Breast epithelium (tissue), 3 donors: ENCODE data around the gene AGPAT3.

Experiments
- POLR2A ChIP-seq: fragments of 450-650 bp; IDR thresholded peaks from one replicate; pipeline ENCODE4 v1.6.1; 2016; ENCODE audit warnings: antibody characterized with exemption, mild to moderate bottlenecking, moderate library complexity
- POLR2AphosphoS5 ChIP-seq, 3 donors: sonication (generic); formaldehyde crosslinking; IDR thresholded peaks; one replicate each; pipeline ENCODE4 v1.6.1; 2017; ENCODE audit warnings: antibody characterized with exemption in 3 of 3
- TF ChIP-seq, protein P1 (sequence below), 3 donors: fragments of 450-650 bp; IDR thresholded peaks; one replicate each; pipeline ENCODE4 v1.5.1; 2016 to 2017; ENCODE audit warnings: antibody characterized with exemption in 3 of 3, mild to moderate bottlenecking in 3 of 3, moderate library complexity in 3 of 3

DNA sequence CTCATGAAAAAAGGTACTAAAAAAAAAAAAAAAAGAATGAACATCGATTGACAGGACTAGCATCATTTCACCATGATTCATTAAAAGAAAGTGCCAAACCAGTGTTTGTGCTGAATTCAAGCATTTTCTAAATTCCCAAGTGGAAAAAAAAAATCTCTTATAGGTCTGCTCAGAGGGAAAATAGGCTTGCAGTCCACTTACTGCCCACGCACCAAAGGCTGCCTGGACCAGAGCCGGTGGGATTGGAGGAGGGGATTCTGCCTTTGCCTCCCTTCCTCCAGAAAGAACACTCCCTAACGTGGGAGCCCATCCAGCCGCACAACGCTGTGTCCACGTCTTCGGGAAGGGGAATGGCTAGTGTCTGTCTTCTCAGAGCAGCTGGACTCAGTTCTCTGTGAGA lies 141.6 kb downstream of the AGPAT3 start:
- TF ChIP-seq, protein P1, sequence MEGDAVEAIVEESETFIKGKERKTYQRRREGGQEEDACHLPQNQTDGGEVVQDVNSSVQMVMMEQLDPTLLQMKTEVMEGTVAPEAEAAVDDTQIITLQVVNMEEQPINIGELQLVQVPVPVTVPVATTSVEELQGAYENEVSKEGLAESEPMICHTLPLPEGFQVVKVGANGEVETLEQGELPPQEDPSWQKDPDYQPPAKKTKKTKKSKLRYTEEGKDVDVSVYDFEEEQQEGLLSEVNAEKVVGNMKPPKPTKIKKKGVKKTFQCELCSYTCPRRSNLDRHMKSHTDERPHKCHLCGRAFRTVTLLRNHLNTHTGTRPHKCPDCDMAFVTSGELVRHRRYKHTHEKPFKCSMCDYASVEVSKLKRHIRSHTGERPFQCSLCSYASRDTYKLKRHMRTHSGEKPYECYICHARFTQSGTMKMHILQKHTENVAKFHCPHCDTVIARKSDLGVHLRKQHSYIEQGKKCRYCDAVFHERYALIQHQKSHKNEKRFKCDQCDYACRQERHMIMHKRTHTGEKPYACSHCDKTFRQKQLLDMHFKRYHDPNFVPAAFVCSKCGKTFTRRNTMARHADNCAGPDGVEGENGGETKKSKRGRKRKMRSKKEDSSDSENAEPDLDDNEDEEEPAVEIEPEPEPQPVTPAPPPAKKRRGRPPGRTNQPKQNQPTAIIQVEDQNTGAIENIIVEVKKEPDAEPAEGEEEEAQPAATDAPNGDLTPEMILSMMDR (IDR thresholded peaks at IDR 0.05), result no peak
- TF ChIP-seq POLR2A, result no peak
- no peak for TF ChIP-seq POLR2AphosphoS5 (IDR thresholded peaks at IDR 0.05)
